SU-DHL-6 (cell line): Measurements from ENCODE around the gene ARNT2.

Source experiments
- CTCF ChIP-seq: fragments of 200-600 bp; sonication (generic); IDR thresholded peaks from one replicate; pipeline ENCODE4 v1.5.1; 2017; ENCODE audit warnings: antibody characterized with exemption, mild to moderate bottlenecking, low read length, moderate library complexity; ENCODE audit not compliant: insufficient read depth, poor library complexity, severe bottlenecking
- EZH2phosphoT487 ChIP-seq: fragments of 200-600 bp; sonication (generic), shearing (Covaris generic); conservative IDR thresholded peaks from 2 replicates; pipeline ENCODE4 v1.6.1; 2018; ENCODE audit warnings: mild to moderate bottlenecking, antibody characterized with exemption, low read length, moderate library complexity, mixed read lengths

GRCh38 chr15:80568298-80568697, 164.1 kb downstream of the ARNT2 start:
- TF ChIP-seq CTCF (no peak), EZH2phosphoT487 (no peak)
